T follicular helper cell (primary cell): ENCODE results near the gene BCR.

Experiments
- DNase-seq: peaks from one replicate; pipeline ENCODE4 v3.0.0-alpha.2; 2020; ENCODE audit warnings: low read depth

The BCR gene

GRCh38 chr22:23245045-23245798, 64.9 kb downstream of the BCR start:
- no peak for DNase-seq

- DNase-seq, result no peak
These were observed 65.5 kb downstream of the BCR start for GRCh38 chr22:23245799-23246136.

GRCh38 chr22:23246982-23247766, 66.9 kb downstream of the BCR start:
- DNase-seq, result no peak

GRCh38 chr22:23248583-23248982, 68.3 kb downstream of the BCR start:
- no peak for DNase-seq

- DNase-seq, result no peak
These were observed 69.9 kb downstream of the BCR start for GRCh38 chr22:23250056-23250784.

- DNase-seq, result no peak
These were observed 70.6 kb downstream of the BCR start for GRCh38 chr22:23250785-23251363.

- no peak for DNase-seq
These were observed 71.3 kb downstream of the BCR start for GRCh38 chr22:23251445-23252093.

- no peak for DNase-seq
These were observed 73.3 kb downstream of the BCR start for GRCh38 chr22:23253475-23254055.

- no peak for DNase-seq
These were observed 75.3 kb downstream of the BCR start for GRCh38 chr22:23255506-23256170.

- DNase-seq, result no peak
These were observed 76.0 kb downstream of the BCR start for GRCh38 chr22:23256171-23256932.

GRCh38 chr22:23256986-23257888, 76.9 kb downstream of the BCR start:
- DNase-seq, result no peak

GRCh38 chr22:23257889-23258825, 77.8 kb downstream of the BCR start:
- DNase-seq, result no peak

- DNase-seq, result no peak
These were observed 78.5 kb downstream of the BCR start for GRCh38 chr22:23258826-23259170.

- DNase-seq, result no peak
These were observed 79.8 kb downstream of the BCR start for GRCh38 chr22:23259916-23260644.

GRCh38 chr22:23260645-23261581, 80.6 kb downstream of the BCR start:
- no peak for DNase-seq

GRCh38 chr22:23261900-23262450, 81.7 kb downstream of the BCR start:
- DNase-seq, result no peak
